GM19351 (cell line): Measurements from ENCODE around the gene SLC25A13.

ENCODE experiments used
- ATAC-seq: cut with Tn5 transposase; IDR thresholded peaks from one replicate; pipeline ENCODE4 v1.9.1; 2021; ENCODE audit warnings: mild to moderate bottlenecking, moderate library complexity; ENCODE audit not compliant: unreplicated experiment

Gene SLC25A13

GRCh38 chr7:96244244-96244991 lies 77.5 kb downstream of the SLC25A13 start:
- no peak for ATAC-seq

- no peak for ATAC-seq
Observed at GRCh38 chr7:96243241-96243640, 78.7 kb downstream of the SLC25A13 start.

GRCh38 chr7:96241855-96242254 lies 80.0 kb downstream of the SLC25A13 start:
- no peak for ATAC-seq

- no peak for ATAC-seq
Observed at GRCh38 chr7:96238976-96239766, 82.7 kb downstream of the SLC25A13 start.

GRCh38 chr7:96238474-96238873 lies 83.4 kb downstream of the SLC25A13 start:
- ATAC-seq, result no peak

GRCh38 chr7:96237040-96237439 lies 84.9 kb downstream of the SLC25A13 start:
- no peak for ATAC-seq

GRCh38 chr7:96236198-96237039 lies 85.5 kb downstream of the SLC25A13 start:
- ATAC-seq, result no peak

- no peak for ATAC-seq
Observed at GRCh38 chr7:96235281-96235680, 86.6 kb downstream of the SLC25A13 start.

- no peak for ATAC-seq
Observed at GRCh38 chr7:96233528-96234154, 88.3 kb downstream of the SLC25A13 start.

- no peak for ATAC-seq
Observed at GRCh38 chr7:96233084-96233483, 88.8 kb downstream of the SLC25A13 start.

- no peak for ATAC-seq
Observed at GRCh38 chr7:96228760-96229159, 93.1 kb downstream of the SLC25A13 start.

- ATAC-seq, result no peak
Observed at GRCh38 chr7:96225251-96225650, 96.6 kb downstream of the SLC25A13 start.

GRCh38 chr7:96224685-96225084 lies 97.2 kb downstream of the SLC25A13 start:
- no peak for ATAC-seq

- ATAC-seq, result no peak
Observed at GRCh38 chr7:96224073-96224472, 97.8 kb downstream of the SLC25A13 start.

- no peak for ATAC-seq
Observed at GRCh38 chr7:96221888-96222287, 100.0 kb downstream of the SLC25A13 start.

GRCh38 chr7:96219378-96220130 lies 102.3 kb downstream of the SLC25A13 start:
- ATAC-seq, result no peak

GRCh38 chr7:96218664-96219243 lies 103.1 kb downstream of the SLC25A13 start:
- no peak for ATAC-seq

- ATAC-seq, result no peak
Observed at GRCh38 chr7:96217147-96217546, 104.8 kb downstream of the SLC25A13 start.

GRCh38 chr7:96216373-96216772 lies 105.5 kb downstream of the SLC25A13 start:
- no peak for ATAC-seq

- no peak for ATAC-seq
Observed at GRCh38 chr7:96212474-96212873, 109.4 kb downstream of the SLC25A13 start.
